Stomach (tissue), 4 donors: ENCODE measurements around the gene REPIN1.

Source experiments
- CTCF ChIP-seq, 7 experiments: fragments of 450-650 bp in 4 of 7; fragments of 200-600 bp in 3 of 7; sonication (generic) in 3 of 7; IDR thresholded peaks; one replicate each; pipeline ENCODE4 v1.5.1; 2016 to 2019; ENCODE audit warnings: antibody characterized with exemption in 7 of 7, control low read depth in 2 of 7, mild to moderate bottlenecking in 1 of 7
- POLR2A ChIP-seq, 4 donors: fragments of 450-650 bp; IDR thresholded peaks; one replicate each; pipeline ENCODE4 v1.6.1; 2016; ENCODE audit warnings: antibody characterized with exemption in 4 of 4, control low read depth in 2 of 4, mild to moderate bottlenecking in 1 of 4, moderate library complexity in 1 of 4

GRCh38 chr7:150384406-150385301 lies 16.0 kb downstream of the REPIN1 start:
- TF ChIP-seq CTCF (IDR thresholded peaks at IDR 0.05) (no peak), POLR2A (IDR thresholded peaks at IDR 0.05) (no peak)
